Mononuclear cell (primary cell): Measurements from ENCODE around the gene G0S2. TPM values are rescaled to one million over a fixed set of nuclear protein-coding genes. Genes with fewer than 3 reads are reported as not detected.

Experiments used
- H3K27me3 ChIP-seq: 2 replicates; pipeline ENCODE4 v1.6.0; 2011; ENCODE audit warnings: low read length, control low read depth; ENCODE audit not compliant: insufficient read depth
- H3K4me1 ChIP-seq: 2 replicates; pipeline ENCODE4 v1.5.1; 2011; ENCODE audit warnings: mild to moderate bottlenecking, low read length, control low read depth; ENCODE audit not compliant: insufficient read depth
- H3K4me3 ChIP-seq: 2 replicates; pipeline ENCODE4 v1.5.1; 2011; ENCODE audit warnings: mild to moderate bottlenecking, low read length, moderate library complexity
- H3K9me3 ChIP-seq: 2 replicates; pipeline ENCODE4 v1.5.1; 2011; ENCODE audit warnings: low read depth, mild to moderate bottlenecking, control low read depth, low read length
- total RNA-seq: library from RNA; depleted of rRNA; stranded (reverse); fragments of >200 nt; gene quantifications from one replicate; pipeline ENCODE4 v1.2.3, GENCODE V29; 2012

G0S2 gene
- total RNA-seq, 1 donor = 1,987 TPM

GRCh38 chr1:209657918-209658317 is 17.3 kb upstream of the G0S2 start:
- no peaks in the 10 kb centered on the region for H3K9me3 ChIP-seq
- H3K27me3 ChIP-seq = no peaks in the 10 kb centered on the region

GRCh38 chr1:209659909-209660308 is 15.3 kb upstream of the G0S2 start:
- Histone ChIP-seq H3K27me3 (no peaks in the 10 kb centered on the region), H3K9me3 (no peaks in the 10 kb centered on the region), H3K4me1 (peaks cover 45% of the 10 kb centered on the region), H3K4me3 (no peak overlapping the region)

More at GRCh38 chr1:209657918-209658317, 17.3 kb upstream of the G0S2 start:
- Histone ChIP-seq H3K4me1 (peaks cover 45% of the 10 kb centered on the region), H3K4me3 (no peak overlapping the region)

- Histone ChIP-seq H3K4me3 (no peak overlapping the region), H3K4me1 (peaks cover 45% of the 10 kb centered on the region), H3K9me3 (no peaks in the 10 kb centered on the region), H3K27me3 (no peaks in the 10 kb centered on the region)
Measured at GRCh38 chr1:209661071-209661470, 14.1 kb upstream of the G0S2 start.

- Histone ChIP-seq H3K4me1 (peaks cover 32% of the 10 kb centered on the region), H3K4me3 (no peak overlapping the region), H3K27me3 (no peaks in the 10 kb centered on the region), H3K9me3 (no peaks in the 10 kb centered on the region)
Measured at GRCh38 chr1:209662879-209663327, 12.3 kb upstream of the G0S2 start.

GRCh38 chr1:209667103-209667502 is 8.1 kb upstream of the G0S2 start:
- H3K27me3 ChIP-seq = no peaks in the 10 kb centered on the region
- peaks cover 7% of the 10 kb centered on the region for H3K4me1 ChIP-seq
- no peak overlapping the region for H3K4me3 ChIP-seq
- no peaks in the 10 kb centered on the region for H3K9me3 ChIP-seq

GRCh38 chr1:209667708-209668107 is 7.5 kb upstream of the G0S2 start:
- H3K9me3 ChIP-seq = no peaks in the 10 kb centered on the region
- peaks cover 9% of the 10 kb centered on the region for H3K4me1 ChIP-seq
- H3K27me3 ChIP-seq = no peaks in the 10 kb centered on the region
- no peak overlapping the region for H3K4me3 ChIP-seq

GRCh38 chr1:209670441-209671082 is 4.7 kb upstream of the G0S2 start:
- peaks cover 38% of the 10 kb centered on the region for H3K4me1 ChIP-seq
- H3K9me3 ChIP-seq = no peaks in the 10 kb centered on the region
- H3K4me3 ChIP-seq = no peak overlapping the region
- H3K27me3 ChIP-seq = peaks cover 10% of the 10 kb centered on the region

- Histone ChIP-seq H3K27me3 (peaks cover 32% of the 10 kb centered on the region), H3K9me3 (no peaks in the 10 kb centered on the region), H3K4me1 (peaks cover 46% of the 10 kb centered on the region), H3K4me3 (no peak overlapping the region)
Measured at GRCh38 chr1:209672705-209673630, 2.2 kb upstream of the G0S2 start.

GRCh38 chr1:209673631-209674417 is 1.4 kb upstream of the G0S2 start:
- Histone ChIP-seq H3K27me3 (peaks cover 40% of the 10 kb centered on the region), H3K9me3 (no peaks in the 10 kb centered on the region), H3K4me1 (peaks cover 46% of the 10 kb centered on the region), H3K4me3 (no peak overlapping the region)

GRCh38 chr1:209675565-209676154 is 448 bp downstream of the G0S2 start:
- Histone ChIP-seq H3K9me3 (no peaks in the 10 kb centered on the region), H3K4me1 (peaks cover 39% of the 10 kb centered on the region), H3K27me3 (peaks cover 59% of the 10 kb centered on the region), H3K4me3 (peak overlapping the region; percentile 33)

- H3K4me3 ChIP-seq = no peak overlapping the region
- peaks cover 87% of the 10 kb centered on the region for H3K27me3 ChIP-seq
- no peaks in the 10 kb centered on the region for H3K9me3 ChIP-seq
- peaks cover 23% of the 10 kb centered on the region for H3K4me1 ChIP-seq
Measured at GRCh38 chr1:209678981-209679539, 3.8 kb downstream of the G0S2 start.

GRCh38 chr1:209685821-209686220 is 10.6 kb downstream of the G0S2 start:
- Histone ChIP-seq H3K9me3 (no peaks in the 10 kb centered on the region), H3K4me1 (peaks cover 12% of the 10 kb centered on the region), H3K4me3 (no peak overlapping the region), H3K27me3 (peaks cover 34% of the 10 kb centered on the region)

- peaks cover 29% of the 10 kb centered on the region for H3K27me3 ChIP-seq
- H3K4me1 ChIP-seq = peaks cover 12% of the 10 kb centered on the region
- no peak overlapping the region for H3K4me3 ChIP-seq
- H3K9me3 ChIP-seq = no peaks in the 10 kb centered on the region
Measured at GRCh38 chr1:209686322-209686721, 11.1 kb downstream of the G0S2 start.

- Histone ChIP-seq H3K9me3 (no peaks in the 10 kb centered on the region), H3K4me3 (no peak overlapping the region), H3K27me3 (peaks cover 9% of the 10 kb centered on the region), H3K4me1 (peaks cover 17% of the 10 kb centered on the region)
Measured at GRCh38 chr1:209688746-209689234, 13.6 kb downstream of the G0S2 start.
